ENCODE measurements around the gene COL15A1. TPM values are rescaled to one million over a fixed set of nuclear protein-coding genes. Genes with fewer than 3 reads are reported as not detected.

The COL15A1 gene
- total and polyA plus RNA-seq, 2 of the 13 experiments (the other 11 are each of a cell fraction or from before 2014, with no cell fraction given), result not detected

- TF ChIP-seq ZHX1 (CRISPR knock-in tag; IDR thresholded peaks at IDR 0.05; ENCODE audit: low read depth), result no peak
Observed at GRCh38 chr9:99004717-99005460, 61.2 kb downstream of the COL15A1 start (continued).

DNA sequence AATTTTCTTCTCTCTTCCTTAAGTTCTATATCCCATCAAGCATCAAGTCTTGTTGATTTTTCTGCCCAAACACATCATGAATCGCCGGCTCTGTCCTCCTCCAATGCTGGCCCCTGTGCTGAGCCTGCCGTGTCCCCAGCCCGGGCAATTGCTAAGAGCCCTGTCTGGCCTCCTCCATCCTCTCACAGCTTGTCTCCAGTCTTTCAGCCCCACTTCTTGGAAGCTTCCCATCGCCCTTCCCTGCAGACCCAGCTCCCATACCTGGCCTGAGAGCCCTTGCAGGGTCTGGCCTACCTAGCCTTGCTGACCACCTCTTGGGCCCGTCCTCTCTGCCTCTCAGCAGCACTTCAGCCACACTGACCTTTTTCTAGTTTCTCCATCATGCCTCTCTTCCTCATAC lies 61.9 kb downstream of the COL15A1 start:
- Histone ChIP-seq H3K9me3 (ENCODE audit: low read length) (peaks cover 8% of the 10 kb centered on the region), H3K4me1 (ENCODE audit: insufficient read depth, low read length) (no peaks in the 10 kb centered on the region), H3K36me3 (replicated peaks in 1 of 2; ENCODE audit: control insufficient read depth in 1 of 2, insufficient read depth in 2 of 2, low read length in 2 of 2) (no peaks in the 10 kb centered on the region), H3K79me2 (ENCODE audit: insufficient read depth, low read length) (no peaks in the 10 kb centered on the region), H4K20me1 (ENCODE audit: insufficient read depth, low read length) (no peaks in the 10 kb centered on the region), H3K4me2 (ENCODE audit: low read depth, low read length) (no peak overlapping the region), H3K4me3 (replicated peaks in 1 of 3; ENCODE audit: insufficient read depth in 1 of 3, low read depth in 2 of 3, low read length in 3 of 3) (no peak overlapping the region), H3K27ac (ENCODE audit: extremely low read length, insufficient read depth, low read length) (no peak overlapping the region), H2AFZ (ENCODE audit: low read length) (no peak overlapping the region), H3K9ac (ENCODE audit: insufficient read depth, low read depth, low read length) (no peak overlapping the region), H3K27me3 (ENCODE audit: control insufficient read depth in 1 of 2, insufficient read depth in 2 of 2, low read length in 2 of 2) (peaks cover 0 to 4% of the 10 kb centered on the region in 2 experiments; a peak in 1 of 5 replicates)
- ChIA-PET POLR2A (no interaction called here), CTCF (ENCODE audit: low intra/inter-chr PET ratio, low total read pairs) (no interaction called here)
- intact Hi-C loops (cut with micrococcal nuclease; ENCODE audit: unreplicated experiment) (no loop called here), in situ Hi-C loops (cut with HindIII; ENCODE audit: extremely low pct_ligation_motif_present, low pct_unique_long_range_greater_than_20kb) (no loop called here)
- DNase-seq (ENCODE audit: low spot score), result no peak
- 12% methylated on average over 6 of the region's 6 CpGs for WGBS (ENCODE audit: low lambda C conversion rate)
- BruUV-seq (replicated peaks), result no TSS peak
- ATAC-seq, result no peak
- no peak for FAIRE-seq
- TF ChIP-seq POLR2A (IDR thresholded peaks at IDR 0.05; ENCODE audit: insufficient read depth in 1 of 2, low read depth in 2 of 2, low read length in 2 of 2), result no peak
- TF ChIP-seq ZBTB1 (CRISPR knock-in tag; IDR thresholded peaks at IDR 0.05; ENCODE audit: borderline replicate concordance), result no peak
- no peak for TF ChIP-seq CHD4 (IDR thresholded peaks at IDR 0.05; ENCODE audit: borderline replicate concordance, low read length)
- no peak for TF ChIP-seq PAWR (CRISPR knock-in tag; IDR thresholded peaks at IDR 0.05; ENCODE audit: borderline replicate concordance)
- TF ChIP-seq SNAI1 (CRISPR knock-in tag; IDR thresholded peaks at IDR 0.05; ENCODE audit: borderline replicate concordance), result no peak
- TF ChIP-seq ZNF614 (CRISPR knock-in tag; IDR thresholded peaks at IDR 0.05; ENCODE audit: borderline replicate concordance), result no peak
- no peak for TF ChIP-seq NR2C2 (CRISPR knock-in tag; IDR thresholded peaks at IDR 0.05; ENCODE audit: borderline replicate concordance)
- TF ChIP-seq DZIP1 (CRISPR knock-in tag; IDR thresholded peaks at IDR 0.05), result no peak
- no peak for TF ChIP-seq RNF219 (CRISPR knock-in tag; IDR thresholded peaks at IDR 0.05)
- TF ChIP-seq ZNF280D (CRISPR knock-in tag; IDR thresholded peaks at IDR 0.05), result no peak
